Heart left ventricle (tissue), 13 donors: ENCODE data around the gene SPON2.

Experiments used
- CTCF ChIP-seq, 12 donors: fragments of 200-600 bp; sonication (generic) in 4 of 12; IDR thresholded peaks; one replicate each; pipeline versions ENCODE4 v1.5.0 to v1.8.0; 2018 to 2022; ENCODE audit warnings: antibody characterized with exemption in 12 of 12, mild to moderate bottlenecking in 5 of 12
- POLR2A ChIP-seq, 2 donors: fragments of 450-650 bp; IDR thresholded peaks; one replicate each; pipeline ENCODE4 v1.6.1; 2017; ENCODE audit warnings: antibody characterized with exemption in 2 of 2, mild to moderate bottlenecking in 2 of 2, moderate library complexity in 2 of 2
- donor health status: ischemic (EF 13 %, LVEDD 7.1; RV severe dilation, severe dysfunction).
- donor health status: DM: no; HTN: yes; CAD: no.
- donor health status: DM: no; HTN: no; CAD: no.
- donor health status: ischemic (EF 25% LVEDD 6.9; RV normal size, moderate dysfunction).
- donor health status: ischemic (EF 25% LVEDD 5.7; RV mildly dilated, moderate dysfunction).
- donor health status: ischemic (EF 35%, LVEDD 5.7; RV mildly dilated, moderate dysfunction).
- donor health status: nonischemic (EF 11% LVEDD 7.7; RV severe dilation, severe dysfunction).
- donor health status: DM: yes; HTN: yes; CAD: no.
- donor health status: PGD.
- donor health status: ischemic (EF 29% LVEDD 5.4; RV normal size, mild dysfunction).
- donor health status: nonischemic (EF 23%, LVEDD 6.1; RV moderate dilation, normal function).

GRCh38 chr4:1193206-1194009 lies 21.0 kb upstream of the SPON2 start:
- TF ChIP-seq CTCF (IDR thresholded peaks at IDR 0.05) = no peak
- no peak for TF ChIP-seq POLR2A (IDR thresholded peaks at IDR 0.05)
